GM11168 (cell line): ENCODE results near the gene CACNA1G.

Source experiments
- in situ Hi-C: fragments of 300-500 bp; cut with MboI; formaldehyde crosslinking; loops from one replicate; pipeline ENCODE4 v1.12.0; 2022; ENCODE audit warnings: low sequenced_read_pairs; ENCODE audit not compliant: unreplicated experiment

CACNA1G gene

GRCh38 chr17:50562242-50563091, 2.0 kb downstream of the CACNA1G start:
- in situ Hi-C loops, result no loop called here

DNA sequence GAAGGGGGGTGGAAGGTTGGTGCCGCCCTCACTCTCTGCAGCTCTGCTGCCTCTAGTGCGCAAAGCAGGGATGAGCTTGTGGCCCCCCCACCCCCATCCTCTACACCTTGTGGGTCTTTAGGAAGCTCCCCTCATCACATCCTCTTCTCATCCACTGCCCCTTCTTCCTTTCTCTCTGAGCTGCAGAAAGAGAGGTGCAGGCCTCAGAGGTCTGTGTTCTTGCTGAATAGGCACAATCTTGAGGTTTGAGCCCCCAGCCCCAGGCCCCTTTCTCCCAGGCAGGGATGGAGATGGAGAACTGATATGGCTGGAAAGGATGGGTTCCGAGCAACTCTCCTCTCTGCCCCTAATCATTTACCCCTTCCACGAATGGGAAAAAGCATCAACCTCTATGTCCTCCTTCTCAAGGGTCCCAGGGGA, 2.6 kb downstream of the CACNA1G start:
- in situ Hi-C loops, result no loop called here

GRCh38 chr17:50564916-50565315, 4.4 kb downstream of the CACNA1G start:
- in situ Hi-C loops, result no loop called here

DNA sequence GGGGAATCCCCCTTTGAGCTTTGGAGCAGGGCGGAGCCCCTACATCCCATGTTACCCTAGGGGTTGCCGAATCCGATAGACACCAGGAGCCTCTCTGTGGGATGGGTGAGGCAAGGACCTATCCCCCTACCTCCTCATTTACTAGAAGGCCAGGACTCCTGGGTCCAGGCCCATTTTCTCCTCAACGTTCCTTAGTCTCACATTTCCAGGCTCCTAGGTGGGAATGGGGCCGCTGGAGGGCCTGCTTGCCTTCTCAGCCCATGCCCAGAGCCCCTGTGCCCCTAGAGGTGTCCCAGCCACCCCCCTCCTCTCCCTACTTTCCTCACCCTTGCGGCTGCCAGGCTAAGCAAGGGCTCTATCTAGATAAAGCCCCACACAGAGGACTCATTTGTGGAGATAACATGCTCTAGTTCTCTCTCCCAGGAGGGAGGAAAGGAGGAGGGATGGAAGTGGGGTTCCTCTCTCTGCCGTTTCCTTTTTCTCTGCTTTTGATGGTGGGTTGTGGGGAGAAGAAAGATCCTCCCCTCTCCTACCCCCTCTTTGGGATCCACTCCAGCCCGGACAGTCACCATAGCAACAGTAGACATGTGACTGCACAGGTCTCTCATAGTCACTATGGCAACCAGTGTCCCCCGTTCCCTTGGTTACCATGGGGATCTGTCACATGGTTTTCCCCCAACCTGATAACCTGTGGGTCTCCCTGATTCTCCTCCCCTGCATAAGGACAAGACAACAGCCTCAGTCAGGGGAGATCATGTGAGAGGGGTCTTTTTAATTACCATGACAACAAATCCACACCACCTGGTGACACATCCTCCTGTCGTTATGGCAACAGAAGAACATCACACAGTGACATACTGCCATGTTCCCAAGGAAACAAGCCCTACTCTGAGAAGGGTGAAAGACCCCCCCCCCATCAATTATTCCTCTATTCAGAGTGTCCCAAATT, 5.2 kb downstream of the CACNA1G start:
- in situ Hi-C loops, result no loop called here

GRCh38 chr17:50566886-50567285, 6.4 kb downstream of the CACNA1G start:
- in situ Hi-C loops, result no loop called here

DNA sequence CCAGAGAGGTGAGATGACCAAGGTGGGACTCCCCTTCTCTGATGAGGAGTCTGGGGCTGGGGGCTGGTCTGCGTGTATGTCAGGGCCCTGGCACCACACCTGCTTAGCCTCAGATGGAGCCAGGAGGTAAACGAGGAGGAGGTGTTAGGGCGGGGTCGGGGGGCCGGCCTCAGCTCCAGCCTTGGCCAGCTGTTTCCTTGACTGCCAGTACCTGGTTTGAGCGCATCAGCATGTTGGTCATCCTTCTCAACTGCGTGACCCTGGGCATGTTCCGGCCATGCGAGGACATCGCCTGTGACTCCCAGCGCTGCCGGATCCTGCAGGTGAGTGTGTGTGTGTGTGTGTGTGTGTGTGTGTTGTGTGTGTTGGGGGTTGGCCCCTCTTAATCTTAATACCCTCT, 8.1 kb downstream of the CACNA1G start:
- in situ Hi-C loops, result no loop called here

- in situ Hi-C loops, result no loop called here
Observed at GRCh38 chr17:50569592-50569991, 9.1 kb downstream of the CACNA1G start.

GRCh38 chr17:50570032-50570431, 9.5 kb downstream of the CACNA1G start:
- in situ Hi-C loops, result no loop called here

GRCh38 chr17:50570528-50570927, 10.0 kb downstream of the CACNA1G start:
- in situ Hi-C loops, result no loop called here

DNA sequence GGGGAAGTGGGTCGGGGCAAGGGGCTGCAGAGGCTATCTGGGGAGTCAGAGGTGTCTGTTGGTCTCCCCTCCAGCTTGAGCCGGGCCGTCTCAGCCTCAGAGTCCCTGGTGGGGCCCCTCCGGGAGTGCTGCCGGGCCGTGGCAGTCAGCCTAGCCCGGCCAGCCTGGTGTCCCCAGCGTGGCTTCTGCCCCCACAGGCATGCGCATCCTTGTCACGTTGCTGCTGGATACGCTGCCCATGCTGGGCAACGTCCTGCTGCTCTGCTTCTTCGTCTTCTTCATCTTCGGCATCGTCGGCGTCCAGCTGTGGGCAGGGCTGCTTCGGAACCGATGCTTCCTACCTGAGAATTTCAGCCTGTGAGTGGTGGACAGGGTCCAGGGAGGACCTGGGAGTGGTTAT, 11.2 kb downstream of the CACNA1G start:
- in situ Hi-C loops, result no loop called here

DNA sequence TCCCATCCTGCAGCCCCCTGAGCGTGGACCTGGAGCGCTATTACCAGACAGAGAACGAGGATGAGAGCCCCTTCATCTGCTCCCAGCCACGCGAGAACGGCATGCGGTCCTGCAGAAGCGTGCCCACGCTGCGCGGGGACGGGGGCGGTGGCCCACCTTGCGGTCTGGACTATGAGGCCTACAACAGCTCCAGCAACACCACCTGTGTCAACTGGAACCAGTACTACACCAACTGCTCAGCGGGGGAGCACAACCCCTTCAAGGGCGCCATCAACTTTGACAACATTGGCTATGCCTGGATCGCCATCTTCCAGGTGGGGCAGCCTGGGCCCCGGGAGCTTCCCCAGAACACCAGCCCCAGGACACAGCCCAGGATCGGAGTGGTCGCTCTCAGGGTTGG, 12.0 kb downstream of the CACNA1G start:
- in situ Hi-C loops, result no loop called here

GRCh38 chr17:50573866-50574611, 13.5 kb downstream of the CACNA1G start:
- in situ Hi-C loops, result no loop called here

DNA sequence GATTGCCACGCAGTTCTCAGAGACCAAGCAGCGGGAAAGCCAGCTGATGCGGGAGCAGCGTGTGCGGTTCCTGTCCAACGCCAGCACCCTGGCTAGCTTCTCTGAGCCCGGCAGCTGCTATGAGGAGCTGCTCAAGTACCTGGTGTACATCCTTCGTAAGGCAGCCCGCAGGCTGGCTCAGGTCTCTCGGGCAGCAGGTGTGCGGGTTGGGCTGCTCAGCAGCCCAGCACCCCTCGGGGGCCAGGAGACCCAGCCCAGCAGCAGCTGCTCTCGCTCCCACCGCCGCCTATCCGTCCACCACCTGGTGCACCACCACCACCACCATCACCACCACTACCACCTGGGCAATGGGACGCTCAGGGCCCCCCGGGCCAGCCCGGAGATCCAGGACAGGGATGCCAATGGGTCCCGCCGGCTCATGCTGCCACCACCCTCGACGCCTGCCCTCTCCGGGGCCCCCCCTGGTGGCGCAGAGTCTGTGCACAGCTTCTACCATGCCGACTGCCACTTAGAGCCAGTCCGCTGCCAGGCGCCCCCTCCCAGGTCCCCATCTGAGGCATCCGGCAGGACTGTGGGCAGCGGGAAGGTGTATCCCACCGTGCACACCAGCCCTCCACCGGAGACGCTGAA, 15.2 kb downstream of the CACNA1G start:
- in situ Hi-C loops, result no loop called here

GRCh38 chr17:50576864-50577263, 16.3 kb downstream of the CACNA1G start:
- in situ Hi-C loops, result no loop called here

GRCh38 chr17:50577451-50577954, 17.0 kb downstream of the CACNA1G start:
- in situ Hi-C loops, result no loop called here

DNA sequence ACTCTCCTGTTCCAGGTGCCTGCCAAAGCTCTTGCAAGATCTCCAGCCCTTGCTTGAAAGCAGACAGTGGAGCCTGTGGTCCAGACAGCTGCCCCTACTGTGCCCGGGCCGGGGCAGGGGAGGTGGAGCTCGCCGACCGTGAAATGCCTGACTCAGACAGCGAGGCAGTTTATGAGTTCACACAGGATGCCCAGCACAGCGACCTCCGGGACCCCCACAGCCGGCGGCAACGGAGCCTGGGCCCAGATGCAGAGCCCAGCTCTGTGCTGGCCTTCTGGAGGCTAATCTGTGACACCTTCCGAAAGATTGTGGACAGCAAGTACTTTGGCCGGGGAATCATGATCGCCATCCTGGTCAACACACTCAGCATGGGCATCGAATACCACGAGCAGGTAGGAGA, 17.7 kb downstream of the CACNA1G start:
- in situ Hi-C loops, result no loop called here

DNA sequence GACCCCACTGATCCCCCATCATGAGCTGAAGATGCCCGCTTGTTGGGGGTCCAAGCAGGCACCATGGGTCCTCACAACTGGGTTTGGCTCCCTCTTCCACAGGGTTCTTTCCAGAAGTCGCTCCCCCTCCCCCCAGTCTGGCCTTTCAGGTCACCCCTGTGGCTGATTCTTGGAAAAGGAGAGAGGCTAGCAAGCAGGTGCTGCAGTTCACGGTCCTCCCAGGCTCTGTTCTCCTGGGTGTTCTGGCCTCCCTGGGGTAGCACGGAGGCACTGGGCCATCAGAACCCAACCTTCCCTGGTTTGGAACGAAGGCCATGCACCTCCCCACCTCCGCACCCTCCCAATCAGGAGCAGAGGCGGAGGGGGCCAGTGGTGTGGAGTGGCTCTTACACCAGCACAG, 18.9 kb downstream of the CACNA1G start:
- in situ Hi-C loops, result no loop called here

GRCh38 chr17:50580646-50581045, 20.1 kb downstream of the CACNA1G start:
- in situ Hi-C loops, result no loop called here

- in situ Hi-C loops, result no loop called here
Observed at GRCh38 chr17:50581316-50581715, 20.8 kb downstream of the CACNA1G start.

GRCh38 chr17:50582741-50583140, 22.2 kb downstream of the CACNA1G start:
- in situ Hi-C loops, result no loop called here
